Measurements from ENCODE around the gene TVP23A.
"Not testable (repeated sequence)": the region's sequence is repeated elsewhere in the genome, so short reads cannot be mapped to it uniquely, and the experiment has no call there.

The TVP23A gene

DNA sequence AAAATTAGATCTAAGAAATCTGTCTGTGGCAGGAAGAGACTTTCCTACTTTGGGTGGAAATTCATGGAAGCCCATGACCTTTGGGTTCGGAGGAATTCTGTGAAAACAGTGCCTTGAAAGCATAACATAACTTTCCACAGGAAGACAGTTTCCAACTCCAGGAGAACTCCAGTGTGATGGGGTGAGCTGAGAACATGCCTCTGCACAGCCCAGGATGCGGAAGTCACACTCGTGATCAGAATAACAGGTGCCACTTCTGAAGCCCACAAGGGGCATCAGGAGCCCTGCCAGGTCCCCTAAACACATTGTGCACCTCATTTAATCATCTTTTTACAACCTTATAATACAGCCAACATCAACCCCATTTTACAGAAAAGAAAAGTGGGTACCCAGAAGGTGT lies 9.7 kb downstream of the TVP23A start:
- TF ChIP-seq POU2F2 (IDR thresholded peaks at IDR 0.05; ENCODE audit: low read depth, low read length) (no peak), PAX5 (IDR thresholded peaks at IDR 0.05; ENCODE audit: insufficient read depth, low read length, severe bottlenecking) (no peak), TAF1 (IDR thresholded peaks at IDR 0.05; ENCODE audit: low read depth, low read length) (no peak), POLR2AphosphoS5 (IDR thresholded peaks at IDR 0.05; ENCODE audit: low read depth, low read length) (no peak), SPI1 (IDR thresholded peaks at IDR 0.05; ENCODE audit: low read depth, low read length) (no peak), POLR2A (IDR thresholded peaks at IDR 0.05; ENCODE audit: low read depth, low read length) (no peak)
- DNase-seq (ENCODE audit: insufficient read length, low spot score): no peak
- FAIRE-seq: no peak

DNA sequence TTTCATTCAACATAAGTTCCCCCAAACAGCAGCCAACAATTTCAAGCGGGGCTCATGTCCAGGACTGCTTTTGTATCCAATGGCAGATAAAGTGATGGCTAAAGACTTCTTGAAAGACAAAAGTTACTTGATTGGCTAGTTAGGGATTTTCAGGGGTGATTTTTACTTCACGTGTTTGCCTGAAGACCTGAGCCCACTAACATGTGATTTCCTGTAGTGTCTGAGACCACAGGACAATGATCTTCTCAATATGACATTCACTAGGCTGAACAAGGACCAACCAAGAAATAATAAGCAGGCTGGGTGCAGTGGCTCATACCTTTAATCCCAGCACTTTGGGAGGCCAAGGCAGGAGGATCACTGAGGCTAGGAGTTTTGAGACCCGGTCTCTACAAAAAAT lies 10.4 kb downstream of the TVP23A start:
- TF ChIP-seq POLR2A (IDR thresholded peaks at IDR 0.05; ENCODE audit: low read depth, low read length) (no peak), PAX5 (IDR thresholded peaks at IDR 0.05; ENCODE audit: insufficient read depth, low read length, severe bottlenecking) (no peak), TAF1 (IDR thresholded peaks at IDR 0.05; ENCODE audit: low read depth, low read length) (no peak), POLR2AphosphoS5 (IDR thresholded peaks at IDR 0.05; ENCODE audit: low read depth, low read length) (no peak), SPI1 (IDR thresholded peaks at IDR 0.05; ENCODE audit: low read depth, low read length) (no peak), POU2F2 (IDR thresholded peaks at IDR 0.05; ENCODE audit: low read depth, low read length) (no peak)
- DNase-seq (ENCODE audit: insufficient read length, low spot score): no peak
- no peak for FAIRE-seq

DNA sequence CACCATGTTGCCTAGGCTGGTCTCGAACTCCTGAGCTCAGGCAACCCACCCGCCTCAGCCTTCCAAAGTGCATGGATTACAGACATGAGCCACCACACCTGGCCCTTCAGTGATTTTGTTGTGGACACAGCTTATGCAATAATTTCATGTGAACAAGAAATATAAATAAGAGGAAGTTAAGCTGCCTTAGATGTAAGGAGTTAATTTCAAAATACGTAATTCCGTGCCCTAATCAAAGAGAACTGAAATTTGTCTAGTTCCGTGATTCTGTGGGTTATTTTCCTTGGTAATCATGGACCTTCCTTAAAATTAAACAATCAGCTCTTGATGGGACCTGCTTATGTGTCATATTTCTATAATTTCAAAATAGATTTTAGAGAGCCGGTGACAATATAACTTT lies 11.9 kb downstream of the TVP23A start:
- TF ChIP-seq POLR2A (IDR thresholded peaks at IDR 0.05; ENCODE audit: low read depth, low read length) (no peak), PAX5 (IDR thresholded peaks at IDR 0.05; ENCODE audit: insufficient read depth, low read length, severe bottlenecking) (no peak), POLR2AphosphoS5 (IDR thresholded peaks at IDR 0.05; ENCODE audit: low read depth, low read length) (no peak), SPI1 (IDR thresholded peaks at IDR 0.05; ENCODE audit: low read depth, low read length) (no peak), POU2F2 (IDR thresholded peaks at IDR 0.05; ENCODE audit: low read depth, low read length) (no peak)
- no peak for DNase-seq (ENCODE audit: insufficient read length, low spot score)
- no peak for FAIRE-seq

DNA sequence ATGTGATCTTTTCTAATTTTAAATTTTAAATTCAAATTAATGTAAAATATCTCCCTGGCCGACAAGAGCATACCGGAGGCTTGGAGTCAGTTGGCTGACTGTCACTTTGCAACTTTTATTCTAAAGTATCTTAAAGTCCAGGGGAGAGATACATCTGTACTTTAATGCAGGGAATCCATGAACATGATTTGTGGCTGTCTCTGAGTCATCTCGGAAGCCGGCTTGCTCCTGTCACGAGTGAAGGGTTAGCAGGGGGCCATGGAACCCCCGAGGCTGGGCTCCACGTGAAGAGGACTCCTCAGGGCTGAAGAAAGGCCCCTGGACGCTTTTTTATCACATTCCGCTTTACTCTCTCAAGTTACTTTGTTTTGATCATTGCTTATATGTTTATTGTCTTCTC lies 13.3 kb downstream of the TVP23A start:
- DNase-seq (ENCODE audit: insufficient read length, low spot score) (no peak), FAIRE-seq (no peak)
- TF ChIP-seq SPI1 (IDR thresholded peaks at IDR 0.05; ENCODE audit: low read depth, low read length) (no peak), PAX5 (IDR thresholded peaks at IDR 0.05; ENCODE audit: insufficient read depth, low read length, severe bottlenecking) (no peak), POU2F2 (IDR thresholded peaks at IDR 0.05; ENCODE audit: low read depth, low read length) (no peak), TAF1 (IDR thresholded peaks at IDR 0.05; ENCODE audit: low read depth, low read length) (no peak), POLR2A (IDR thresholded peaks at IDR 0.05; ENCODE audit: low read depth, low read length) (no peak), POLR2AphosphoS5 (IDR thresholded peaks at IDR 0.05; ENCODE audit: low read depth, low read length) (no peak)

DNA sequence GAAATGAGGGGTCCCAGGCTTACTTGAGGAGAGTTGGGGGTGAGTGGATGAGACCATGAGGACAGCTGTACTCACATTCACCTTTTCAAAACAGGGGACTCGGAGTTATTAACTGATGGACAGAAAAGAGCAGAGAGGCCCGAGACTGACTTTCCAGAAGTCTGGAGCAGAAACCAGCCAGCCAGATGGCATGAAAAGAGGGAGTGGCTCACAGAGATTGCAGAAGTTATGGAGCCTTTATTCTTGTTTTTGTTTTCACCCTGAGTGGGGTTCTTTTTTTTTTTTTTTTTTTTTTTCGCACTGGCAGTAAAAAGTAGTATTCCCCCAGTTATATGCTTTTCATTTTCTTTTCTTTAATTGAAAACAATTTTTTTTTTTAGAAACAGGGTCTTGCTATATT lies 18.9 kb downstream of the TVP23A start:
- no peak for DNase-seq (ENCODE audit: insufficient read length, low spot score)
- no peak for FAIRE-seq
- TF ChIP-seq PAX5 (IDR thresholded peaks at IDR 0.05; ENCODE audit: insufficient read depth, low read length, severe bottlenecking): no peak
- no peak for TF ChIP-seq POU2F2 (IDR thresholded peaks at IDR 0.05; ENCODE audit: low read depth, low read length)
- no peak for TF ChIP-seq SPI1 (IDR thresholded peaks at IDR 0.05; ENCODE audit: low read depth, low read length)
- TF ChIP-seq POLR2A (IDR thresholded peaks at IDR 0.05; ENCODE audit: low read depth, low read length): no peak
- TF ChIP-seq TAF1 (IDR thresholded peaks at IDR 0.05; ENCODE audit: low read depth, low read length): no peak
- no peak for TF ChIP-seq POLR2AphosphoS5 (IDR thresholded peaks at IDR 0.05; ENCODE audit: low read depth, low read length)

DNA sequence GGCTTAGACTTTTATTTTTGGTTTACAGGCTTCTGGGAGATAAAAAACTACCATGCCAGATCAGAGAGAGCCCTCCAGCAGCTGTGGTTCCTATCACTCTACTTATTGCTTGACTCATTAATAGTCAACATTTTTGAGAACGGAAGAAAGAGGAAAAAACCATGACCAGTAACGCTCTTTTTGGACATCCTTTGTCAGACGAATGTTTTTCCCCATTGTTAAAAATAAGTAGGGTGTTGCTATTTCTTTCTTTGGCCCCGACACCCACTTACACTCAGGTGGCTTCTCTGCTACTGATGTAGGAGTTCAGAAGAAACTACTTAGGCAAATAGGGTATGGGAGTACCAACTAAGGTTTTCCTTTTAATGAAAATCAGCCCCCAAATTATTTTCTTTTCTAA lies 27.5 kb downstream of the TVP23A start:
- FAIRE-seq (peak; percentile 73), DNase-seq (ENCODE audit: insufficient read length, low spot score) (no peak)
- TF ChIP-seq POU2F2 (IDR thresholded peaks at IDR 0.05; ENCODE audit: low read depth, low read length) (no peak), PAX5 (IDR thresholded peaks at IDR 0.05; ENCODE audit: insufficient read depth, low read length, severe bottlenecking) (no peak), SPI1 (IDR thresholded peaks at IDR 0.05; ENCODE audit: low read depth, low read length) (no peak), POLR2AphosphoS5 (IDR thresholded peaks at IDR 0.05; ENCODE audit: low read depth, low read length) (no peak), TAF1 (IDR thresholded peaks at IDR 0.05; ENCODE audit: low read depth, low read length) (no peak), POLR2A (IDR thresholded peaks at IDR 0.05; ENCODE audit: low read depth, low read length) (no peak)

DNA sequence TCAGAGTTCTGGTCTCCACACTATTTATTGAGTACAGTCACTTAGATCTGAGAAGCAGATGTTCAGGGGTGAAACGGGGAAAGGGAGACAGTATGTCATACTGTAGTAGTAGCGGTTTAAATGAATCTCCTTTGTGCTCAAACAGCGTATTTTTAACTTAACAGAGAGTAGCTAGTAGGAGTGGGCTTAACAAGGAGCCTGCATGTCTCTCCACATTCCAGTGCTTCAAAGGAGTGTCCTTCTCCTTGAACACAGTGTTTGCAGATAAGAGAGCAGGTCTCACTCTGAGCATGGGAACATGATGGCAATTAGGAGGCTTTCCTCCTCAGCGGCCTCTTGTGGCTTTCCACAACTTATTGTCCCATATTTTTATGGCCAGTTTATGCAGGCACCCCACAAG lies 30.0 kb downstream of the TVP23A start:
- FAIRE-seq: not testable (repeated sequence)

DNA sequence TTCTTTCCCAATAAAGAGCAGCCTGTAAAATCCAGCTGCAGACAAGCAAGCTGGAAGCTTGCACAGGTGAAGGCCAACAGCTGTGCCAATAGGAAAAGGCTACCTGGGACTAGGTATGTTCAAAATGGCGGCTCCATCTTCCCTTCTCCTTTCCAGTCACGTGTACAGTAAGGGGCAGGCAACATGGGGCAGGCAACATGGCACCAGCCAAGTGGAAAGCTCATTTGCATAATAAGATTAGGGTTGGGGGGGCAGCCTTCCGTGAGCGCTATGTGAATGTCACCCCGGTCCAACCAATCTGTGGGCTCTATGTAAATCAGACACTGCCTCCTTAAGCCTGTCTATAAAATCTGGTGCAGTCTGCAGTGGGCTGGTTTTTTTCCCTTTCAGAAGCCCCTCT lies 31.3 kb downstream of the TVP23A start:
- TF ChIP-seq SPI1 (IDR thresholded peaks at IDR 0.05; ENCODE audit: low read depth, low read length): no peak
- TF ChIP-seq PAX5 (IDR thresholded peaks at IDR 0.05; ENCODE audit: insufficient read depth, low read length, severe bottlenecking): peak; percentile 62
- TF ChIP-seq TAF1 (IDR thresholded peaks at IDR 0.05; ENCODE audit: low read depth, low read length): no peak
- TF ChIP-seq POU2F2 (IDR thresholded peaks at IDR 0.05; ENCODE audit: low read depth, low read length): peak; percentile 96
- TF ChIP-seq POLR2AphosphoS5 (IDR thresholded peaks at IDR 0.05; ENCODE audit: low read depth, low read length): no peak
- no peak for TF ChIP-seq POLR2A (IDR thresholded peaks at IDR 0.05; ENCODE audit: low read depth, low read length)
- FAIRE-seq (no peak), DNase-seq (ENCODE audit: insufficient read length, low spot score) (no peak)

More for the DNA sequence above, 30.0 kb downstream of the TVP23A start:
- DNase-seq (ENCODE audit: insufficient read length, low spot score): not testable (repeated sequence)

DNA sequence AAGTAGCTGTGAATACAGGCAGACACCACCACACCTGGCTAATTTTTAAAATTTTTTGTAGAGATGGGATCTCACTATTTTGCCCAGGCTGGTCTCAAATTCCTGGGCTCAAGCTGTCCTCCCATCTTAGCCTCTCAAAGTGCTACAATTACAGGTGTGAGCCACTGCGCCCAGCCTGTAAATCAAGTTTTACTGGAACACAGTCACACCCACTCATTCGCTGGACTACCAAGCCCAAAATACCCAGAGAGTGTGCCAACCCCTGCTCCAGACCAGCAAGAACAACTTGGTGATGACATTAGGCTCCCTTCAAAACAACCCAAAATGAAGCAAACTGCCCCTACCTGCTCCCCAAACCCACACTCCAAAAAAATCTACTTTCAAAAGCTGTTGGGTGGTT lies 36.0 kb downstream of the TVP23A start:
- TF ChIP-seq POU2F2 (IDR thresholded peaks at IDR 0.05; ENCODE audit: low read depth, low read length) (no peak), SPI1 (IDR thresholded peaks at IDR 0.05; ENCODE audit: low read depth, low read length) (no peak), PAX5 (IDR thresholded peaks at IDR 0.05; ENCODE audit: insufficient read depth, low read length, severe bottlenecking) (no peak), POLR2AphosphoS5 (IDR thresholded peaks at IDR 0.05; ENCODE audit: low read depth, low read length) (no peak), POLR2A (IDR thresholded peaks at IDR 0.05; ENCODE audit: low read depth, low read length) (no peak), TAF1 (IDR thresholded peaks at IDR 0.05; ENCODE audit: low read depth, low read length) (no peak)
- DNase-seq (ENCODE audit: insufficient read length, low spot score) (no peak), FAIRE-seq (no peak)

DNA sequence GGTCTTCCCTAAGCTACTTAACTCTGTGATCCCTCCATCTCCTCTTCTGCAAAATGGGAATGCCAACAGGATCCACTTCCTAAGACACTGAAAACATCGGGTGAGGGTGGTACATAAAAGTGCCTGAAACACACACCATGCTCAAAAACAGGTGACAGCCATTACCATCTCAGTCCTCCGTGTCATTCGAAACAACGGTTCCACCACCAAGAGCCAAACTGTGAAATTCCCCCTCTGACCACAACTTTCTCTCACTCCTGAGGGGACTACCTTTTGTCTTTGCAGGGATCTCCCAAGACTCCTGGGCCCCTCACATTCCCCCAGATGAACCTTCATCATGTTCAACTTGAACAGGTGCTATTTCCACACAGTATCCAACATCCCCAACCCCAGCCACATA lies 38.0 kb downstream of the TVP23A start:
- DNase-seq (ENCODE audit: insufficient read length, low spot score) (no peak), FAIRE-seq (peak; percentile 5)
- TF ChIP-seq PAX5 (IDR thresholded peaks at IDR 0.05; ENCODE audit: insufficient read depth, low read length, severe bottlenecking) (no peak), TAF1 (IDR thresholded peaks at IDR 0.05; ENCODE audit: low read depth, low read length) (no peak), POU2F2 (IDR thresholded peaks at IDR 0.05; ENCODE audit: low read depth, low read length) (no peak), POLR2A (IDR thresholded peaks at IDR 0.05; ENCODE audit: low read depth, low read length) (no peak), SPI1 (IDR thresholded peaks at IDR 0.05; ENCODE audit: low read depth, low read length) (no peak), POLR2AphosphoS5 (IDR thresholded peaks at IDR 0.05; ENCODE audit: low read depth, low read length) (no peak)

DNA sequence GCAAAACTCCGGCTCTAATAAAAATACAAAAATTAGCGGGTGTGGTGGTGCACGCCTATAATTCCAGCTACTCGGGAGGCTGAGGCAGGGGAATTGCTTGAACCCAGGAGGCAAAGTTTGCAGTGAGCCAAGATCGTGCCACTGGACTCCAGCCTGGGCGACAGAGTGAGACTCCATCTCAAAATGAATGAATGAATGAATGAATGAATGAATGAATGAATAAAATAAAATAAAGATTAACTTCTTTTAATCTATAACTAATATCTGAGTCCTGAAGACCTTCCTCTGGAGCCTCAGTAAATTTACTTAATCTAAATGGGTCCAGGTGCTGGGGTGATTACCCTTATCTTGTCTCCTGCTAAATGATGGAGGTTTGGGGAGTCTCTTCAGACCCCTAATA lies 38.7 kb downstream of the TVP23A start:
- not testable (repeated sequence) for FAIRE-seq; DNase-seq (ENCODE audit: insufficient read length, low spot score)
